HFFc6 (cell line): ENCODE results near the gene HBB. TPM values are rescaled to one million over a fixed set of nuclear protein-coding genes. Genes with fewer than 3 reads are reported as not detected.

ENCODE experiments used
- DNase-seq: peaks from one replicate; pipeline ENCODE4 v3.0.0-alpha.2; 2018
- H3K27ac Mint-ChIP-seq: 2 replicates; pipeline ENCODE4 v1.8.0; 2020; ENCODE audit warnings: mild to moderate bottlenecking, mixed read lengths
- H3K27me3 Mint-ChIP-seq: 2 replicates; pipeline ENCODE4 v1.8.0; 2021; ENCODE audit warnings: mild to moderate bottlenecking, moderate library complexity, mixed read lengths; ENCODE audit not compliant: insufficient read depth
- H3K36me3 Mint-ChIP-seq: 2 replicates; pipeline ENCODE4 v1.8.0; 2021; ENCODE audit warnings: low read depth, mixed read lengths
- H3K4me1 Mint-ChIP-seq: 2 replicates; pipeline ENCODE4 v1.8.0; 2020; ENCODE audit warnings: low read depth, mixed read lengths
- H3K4me3 Mint-ChIP-seq: 2 replicates; pipeline ENCODE4 v1.8.0; 2020; ENCODE audit warnings: mild to moderate bottlenecking, moderate library complexity, mixed read lengths
- H3K9me3 Mint-ChIP-seq: 2 replicates; pipeline ENCODE4 v1.8.0; 2020; ENCODE audit warnings: mild to moderate bottlenecking, mixed read lengths
- total RNA-seq, 6 experiments: library from RNA; stranded (reverse); fragmentation: NEBNext Ultra II Directional; extraction: Animal tissue kit (Norgen Biotek cat#: 25700); gene quantifications; 2 replicates in 1 of 6; 3 replicates in 5 of 6; pipeline ENCODE4 v1.2.3, GENCODE V29; 2021
- TF ChIP-seq, protein P1 (sequence below): fragments of 200-600 bp; sonication (generic); IDR thresholded peaks from 2 replicates; pipeline ENCODE4 v1.5.0; 2021; ENCODE audit warnings: antibody characterized with exemption, mild to moderate bottlenecking

Gene HBB
- total RNA-seq, 6 experiments from 2014 or later: not detected

DNA sequence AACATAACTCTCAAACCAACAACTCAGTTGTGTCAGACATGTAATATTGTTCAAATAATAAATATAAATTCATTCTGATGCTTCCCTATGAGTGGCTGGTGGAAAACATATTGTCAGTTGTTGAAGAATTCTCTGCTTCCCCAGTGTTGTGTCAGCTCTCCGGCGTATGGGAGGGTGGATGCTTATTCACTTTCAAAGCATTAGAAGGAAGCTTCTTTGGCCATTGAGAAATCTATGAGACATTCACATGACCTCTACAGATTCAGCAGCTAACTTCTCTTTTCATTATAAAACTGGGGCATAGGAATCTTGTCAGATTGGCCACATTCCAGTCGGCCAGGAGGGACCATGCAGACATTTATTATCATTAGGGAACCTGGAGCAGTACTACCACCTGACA lies 29.3 kb downstream of the HBB start:
- H3K27ac Mint-ChIP-seq: 0 out of 2 replicates have a peak overlapping the region, but pooled peaks have one; percentile 7
- peak; percentile 54 for DNase-seq
- peaks cover 47% of the 10 kb centered on the region for H3K4me1 Mint-ChIP-seq
- H3K4me3 Mint-ChIP-seq: peak overlapping the region; percentile 5; the same call in 1 of the 2 replicates
- H3K36me3 Mint-ChIP-seq: no peaks in the 10 kb centered on the region
- TF ChIP-seq, protein P1, sequence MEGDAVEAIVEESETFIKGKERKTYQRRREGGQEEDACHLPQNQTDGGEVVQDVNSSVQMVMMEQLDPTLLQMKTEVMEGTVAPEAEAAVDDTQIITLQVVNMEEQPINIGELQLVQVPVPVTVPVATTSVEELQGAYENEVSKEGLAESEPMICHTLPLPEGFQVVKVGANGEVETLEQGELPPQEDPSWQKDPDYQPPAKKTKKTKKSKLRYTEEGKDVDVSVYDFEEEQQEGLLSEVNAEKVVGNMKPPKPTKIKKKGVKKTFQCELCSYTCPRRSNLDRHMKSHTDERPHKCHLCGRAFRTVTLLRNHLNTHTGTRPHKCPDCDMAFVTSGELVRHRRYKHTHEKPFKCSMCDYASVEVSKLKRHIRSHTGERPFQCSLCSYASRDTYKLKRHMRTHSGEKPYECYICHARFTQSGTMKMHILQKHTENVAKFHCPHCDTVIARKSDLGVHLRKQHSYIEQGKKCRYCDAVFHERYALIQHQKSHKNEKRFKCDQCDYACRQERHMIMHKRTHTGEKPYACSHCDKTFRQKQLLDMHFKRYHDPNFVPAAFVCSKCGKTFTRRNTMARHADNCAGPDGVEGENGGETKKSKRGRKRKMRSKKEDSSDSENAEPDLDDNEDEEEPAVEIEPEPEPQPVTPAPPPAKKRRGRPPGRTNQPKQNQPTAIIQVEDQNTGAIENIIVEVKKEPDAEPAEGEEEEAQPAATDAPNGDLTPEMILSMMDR: no peak
- no peaks in the 10 kb centered on the region for H3K27me3 Mint-ChIP-seq
- no peaks in the 10 kb centered on the region for H3K9me3 Mint-ChIP-seq

DNA sequence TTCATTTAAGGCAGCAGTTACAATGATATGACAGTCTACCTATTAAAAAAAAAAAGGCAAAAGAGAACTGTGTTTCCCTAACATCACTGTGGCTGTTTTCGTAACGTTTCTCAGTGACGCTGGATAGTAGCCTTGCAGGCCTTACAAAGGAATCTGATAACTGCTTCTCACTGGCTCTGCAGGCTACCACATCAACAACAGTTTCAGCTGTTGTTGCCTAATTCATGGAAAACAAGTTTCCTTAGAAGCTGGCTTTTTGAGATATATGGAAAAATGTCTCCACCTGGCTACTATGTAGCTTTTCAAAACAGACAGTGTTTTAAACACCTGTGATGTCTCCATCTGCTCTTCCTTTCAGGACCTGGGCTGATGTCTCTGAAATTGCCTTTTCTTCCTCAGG lies 30.1 kb downstream of the HBB start:
- Mint-ChIP-seq H3K27me3 (no peaks in the 10 kb centered on the region), H3K9me3 (no peaks in the 10 kb centered on the region), H3K4me3 (no peak overlapping the region), H3K27ac (no peak overlapping the region), H3K4me1 (peaks cover 40% of the 10 kb centered on the region), H3K36me3 (no peaks in the 10 kb centered on the region)
- TF ChIP-seq, protein P1: no peak
- DNase-seq: no peak

DNA sequence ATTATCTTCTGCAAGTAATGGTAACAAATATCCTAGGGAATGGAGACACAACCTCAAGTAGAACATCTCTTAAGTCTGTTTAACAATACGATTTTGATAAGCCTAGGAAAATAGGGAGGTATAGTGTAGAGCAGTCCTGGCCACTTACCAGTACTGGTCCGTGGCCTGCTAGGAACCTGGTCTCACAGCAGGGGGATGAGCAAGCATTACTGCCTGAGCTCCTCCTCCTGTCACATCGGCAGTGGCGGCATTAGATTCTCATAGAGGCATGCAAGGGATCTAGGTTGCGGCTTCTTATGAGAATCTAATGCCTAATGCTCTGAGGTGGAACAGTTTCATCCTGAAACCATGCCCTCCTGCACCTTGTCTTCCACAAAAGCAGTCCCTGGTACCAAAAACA lies 30.8 kb downstream of the HBB start:
- no peak overlapping the region for H3K4me3 Mint-ChIP-seq
- TF ChIP-seq, protein P1: no peak
- DNase-seq: no peak
- peaks cover 33% of the 10 kb centered on the region for H3K4me1 Mint-ChIP-seq
- H3K27ac Mint-ChIP-seq: no peak overlapping the region
- no peaks in the 10 kb centered on the region for H3K36me3 Mint-ChIP-seq
- no peaks in the 10 kb centered on the region for H3K9me3 Mint-ChIP-seq
- no peaks in the 10 kb centered on the region for H3K27me3 Mint-ChIP-seq

DNA sequence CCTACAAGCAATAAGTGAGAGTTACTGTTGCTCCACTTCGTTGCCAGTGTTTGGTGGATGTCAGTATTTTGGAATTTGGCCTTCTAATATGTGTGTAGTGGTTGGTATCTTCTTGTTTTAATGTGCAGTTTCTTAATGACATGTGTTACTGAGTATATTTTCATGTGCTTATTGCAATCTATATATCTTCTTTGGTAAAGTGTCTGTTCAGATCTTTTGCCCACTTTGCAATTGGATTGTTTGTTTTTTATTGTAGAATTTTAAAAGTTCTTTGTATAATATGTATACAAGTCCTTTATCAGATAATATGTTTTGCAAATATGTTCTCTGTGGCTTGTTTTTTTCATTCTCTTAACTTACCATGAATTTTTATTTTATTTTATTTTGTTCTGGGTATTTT lies 34.1 kb downstream of the HBB start:
- DNase-seq: no peak
- Mint-ChIP-seq H3K4me1 (peaks cover 15% of the 10 kb centered on the region), H3K27me3 (no peaks in the 10 kb centered on the region; the same call in none of the 2 replicates), H3K4me3 (no peak overlapping the region), H3K9me3 (no peaks in the 10 kb centered on the region), H3K27ac (no peak overlapping the region), H3K36me3 (no peaks in the 10 kb centered on the region)
- TF ChIP-seq, protein P1: no peak

DNA sequence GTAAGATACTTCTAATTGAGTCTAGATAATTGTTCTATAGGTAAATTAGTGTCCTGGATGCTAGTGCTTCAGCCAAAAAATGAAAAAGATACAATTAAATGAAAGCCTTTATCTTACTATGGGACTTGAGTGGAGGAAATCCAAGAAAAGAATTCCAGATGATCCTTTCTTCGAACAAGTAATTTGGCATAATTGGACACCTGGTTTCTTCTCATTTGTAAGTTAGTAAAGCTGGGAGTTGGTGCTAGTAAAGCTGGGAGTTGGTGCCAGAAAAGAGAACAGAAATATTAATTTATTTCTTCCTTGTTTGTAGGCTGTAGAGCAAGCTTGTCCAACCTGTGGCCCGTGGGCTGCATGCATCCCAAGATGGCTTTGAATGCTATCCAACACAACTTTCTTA lies 38.7 kb downstream of the HBB start:
- Mint-ChIP-seq H3K27me3 (no peaks in the 10 kb centered on the region; the same call in none of the 2 replicates), H3K9me3 (no peaks in the 10 kb centered on the region), H3K4me1 (no peaks in the 10 kb centered on the region), H3K36me3 (no peaks in the 10 kb centered on the region), H3K27ac (no peak overlapping the region), H3K4me3 (no peak overlapping the region)
- TF ChIP-seq, protein P1: no peak
- no peak for DNase-seq
